Pancreas (tissue), 8 donors: ENCODE measurements around the gene ATP1B4. TPM values are rescaled to one million over a fixed set of nuclear protein-coding genes. Genes with fewer than 3 reads are reported as not detected.

Experiments
- polyA plus RNA-seq, 2 donors: library from polyadenylated mRNA; stranded (reverse); fragments of 200-250 nt; gene quantifications; one replicate each; pipeline ENCODE4 v1.2.3, GENCODE V29; 2013
- total RNA-seq, 6 donors: library from RNA; stranded (reverse); fragmentation: NEBNext Ultra II Directional in 4 of 6; extraction: Animal tissue kit (Norgen Biotek cat#: 25700) in 4 of 6; gene quantifications; one replicate each; pipeline versions ENCODE4 v1.2.1 to v1.2.4, GENCODE V29; 2021 to 2023
- donor health status: healthy with polysubstance abuse.
- donor health status: DM: no; HTN: no; CAD: no; lungs with moderate emphysema.
- donor health status: DM: no; HTN: no; CAD: no.
- donor health status: Bipolar disorder and iron deficiency.
- donor health status: DM: yes; HTN: yes; CAD: no.
- donor health status: DM: no; HTN: no; CAD: no.
- donor health status: DM: no; HTN: no; CAD: no.
- donor health status: DM: yes; HTN: yes; CAD: no.

The ATP1B4 gene
- total and polyA plus RNA-seq, 8 donors, result not detected

Other genes starting within 250 kb of the ATP1B4 start
- under 1 TPM in 1 of 6 donors, not detected in 5; 0.28 TPM for gene RHOXF1, start 246.2 kb upstream of the ATP1B4 start, total RNA-seq
- 1 to 10 TPM in 1 of 2 donors, under 1 TPM in 1; 0.61 to 1.0 TPM for gene RHOXF1, start 246.2 kb upstream of the ATP1B4 start, polyA plus RNA-seq
- under 1 TPM in 1 of 6 donors, not detected in 5; 0.19 TPM for gene RHOXF2, start 203.5 kb upstream of the ATP1B4 start, total RNA-seq
- not detected for gene RHOXF2, start 203.5 kb upstream of the ATP1B4 start, polyA plus RNA-seq
- 10 to 100 TPM in 1 of 6 donors, 1 to 10 TPM in 5; 5.1 to 12.0 (median 6.9) TPM for gene ZBTB33, start 111.3 kb upstream of the ATP1B4 start, total RNA-seq
- 1 to 10 TPM; 1.7 to 4.6 TPM for gene ZBTB33, start 111.3 kb upstream of the ATP1B4 start, polyA plus RNA-seq
- gene TMEM255A, start 50.6 kb upstream of the ATP1B4 start, total RNA-seq, result 1 to 10 TPM in 1 of 6 donors, under 1 TPM in 5; 0.05 to 1.2 (median 0.32) TPM
- 1 to 10 TPM in 1 of 2 donors, under 1 TPM in 1; 0.23 to 1.0 TPM for gene TMEM255A, start 50.6 kb upstream of the ATP1B4 start, polyA plus RNA-seq
- gene LAMP2, start 107.2 kb downstream of the ATP1B4 start, total RNA-seq, result 10 to 100 TPM; 32.3 to 96.3 (median 43.9) TPM
- 10 to 100 TPM; 14.1 to 43.1 TPM for gene LAMP2, start 107.2 kb downstream of the ATP1B4 start, polyA plus RNA-seq
- 10 to 100 TPM; 14.8 to 24.6 (median 19.5) TPM for gene CUL4B, start 198.9 kb downstream of the ATP1B4 start, total RNA-seq
- gene CUL4B, start 198.9 kb downstream of the ATP1B4 start, polyA plus RNA-seq, result 10 to 100 TPM in 1 of 2 donors, 1 to 10 TPM in 1; 9.6 to 18.2 TPM
- 10 to 100 TPM; 12.1 to 21.9 (median 18.1) TPM for gene MCTS1, start 242.0 kb downstream of the ATP1B4 start, total RNA-seq
- 10 to 100 TPM; 23.5 to 30.4 TPM for gene MCTS1, start 242.0 kb downstream of the ATP1B4 start, polyA plus RNA-seq